Myocyte (in vitro differentiated cells): ENCODE measurements around the gene TLN1. TPM values are rescaled to one million over a fixed set of nuclear protein-coding genes. Genes with fewer than 3 reads are reported as not detected.

Experiments
- DNase-seq: peaks from one replicate; pipeline ENCODE4 v3.0.0-alpha.2; 2012; ENCODE audit warnings: low read depth
- total RNA-seq: library from RNA; depleted of rRNA; stranded (reverse); fragments of >200 nt; gene quantifications from 2 replicates; pipeline ENCODE4 v1.2.3, GENCODE V29; 2014

The TLN1 gene
- total RNA-seq, 1 donor from 2014 or later, result 219 TPM

- DNase-seq, result peak; percentile 63
Observed at GRCh38 chr9:35688558-35689541, 43.1 kb downstream of the TLN1 start.

- peak; percentile 91 for DNase-seq
Observed at GRCh38 chr9:35687972-35688557, 43.9 kb downstream of the TLN1 start.

DNA sequence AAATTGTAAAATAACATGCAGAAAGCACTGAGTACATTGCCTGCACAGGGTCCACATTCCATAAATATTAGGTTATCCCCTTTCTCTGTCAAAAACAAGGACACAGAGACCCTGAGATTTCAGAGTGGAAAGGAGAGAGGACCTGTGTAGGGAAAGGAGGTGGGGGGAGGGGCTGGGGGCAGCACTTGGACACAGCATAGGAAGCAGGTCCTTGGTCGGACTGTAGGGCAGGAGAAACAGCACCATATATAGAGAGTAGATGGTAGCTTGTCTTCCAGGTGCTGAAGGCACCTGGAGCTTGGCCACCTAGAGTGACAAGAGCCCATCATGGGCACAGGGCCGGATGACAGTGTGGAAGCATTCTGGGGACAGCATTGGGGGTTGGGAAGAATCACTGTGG is 44.7 kb downstream of the TLN1 start:
- peak; percentile 36 for DNase-seq

GRCh38 chr9:35686222-35687203 is 45.5 kb downstream of the TLN1 start:
- DNase-seq, result peak; percentile 64

DNA sequence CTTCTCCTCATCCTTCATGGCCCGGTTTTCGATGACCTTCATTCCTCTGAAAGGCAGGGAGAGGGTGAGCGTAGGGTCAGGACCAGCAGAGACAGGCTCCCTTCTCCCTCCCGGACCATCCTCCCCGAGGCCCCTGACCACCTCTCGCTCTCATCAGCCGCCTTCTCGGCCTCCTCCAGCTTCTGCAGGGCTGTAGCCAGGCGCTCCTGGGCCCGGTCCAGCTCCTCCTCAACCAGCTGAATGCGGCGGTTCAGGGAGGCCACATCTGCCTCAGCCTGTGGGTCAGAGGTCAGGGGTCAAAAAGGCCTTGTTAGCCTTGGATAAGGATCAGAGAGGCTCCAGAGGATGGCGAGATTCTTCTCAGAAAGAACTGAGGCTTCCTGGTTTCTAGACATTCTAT is 46.5 kb downstream of the TLN1 start:
- no peak for DNase-seq

GRCh38 chr9:35684921-35685320 is 47.1 kb downstream of the TLN1 start:
- no peak for DNase-seq

DNA sequence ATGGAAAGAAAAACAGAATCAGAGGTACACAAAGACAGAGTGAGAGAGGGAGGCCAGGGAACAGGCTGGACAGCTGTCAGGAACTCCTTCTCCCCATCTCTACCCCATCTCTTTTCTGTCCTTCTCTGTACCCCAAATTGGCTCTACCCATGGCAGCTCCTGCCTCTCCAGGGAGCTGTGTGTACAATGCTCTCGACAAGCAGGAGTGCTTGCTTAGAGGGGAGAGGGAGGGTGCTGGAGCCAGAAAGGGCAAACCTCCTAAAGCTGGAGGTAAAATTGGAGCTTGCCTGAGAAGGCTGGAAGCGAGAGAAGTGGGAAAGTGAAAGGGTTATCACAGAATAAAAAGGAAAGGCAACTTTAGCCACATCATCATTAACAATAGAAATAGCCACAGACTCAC is 48.7 kb downstream of the TLN1 start:
- no peak for DNase-seq

DNA sequence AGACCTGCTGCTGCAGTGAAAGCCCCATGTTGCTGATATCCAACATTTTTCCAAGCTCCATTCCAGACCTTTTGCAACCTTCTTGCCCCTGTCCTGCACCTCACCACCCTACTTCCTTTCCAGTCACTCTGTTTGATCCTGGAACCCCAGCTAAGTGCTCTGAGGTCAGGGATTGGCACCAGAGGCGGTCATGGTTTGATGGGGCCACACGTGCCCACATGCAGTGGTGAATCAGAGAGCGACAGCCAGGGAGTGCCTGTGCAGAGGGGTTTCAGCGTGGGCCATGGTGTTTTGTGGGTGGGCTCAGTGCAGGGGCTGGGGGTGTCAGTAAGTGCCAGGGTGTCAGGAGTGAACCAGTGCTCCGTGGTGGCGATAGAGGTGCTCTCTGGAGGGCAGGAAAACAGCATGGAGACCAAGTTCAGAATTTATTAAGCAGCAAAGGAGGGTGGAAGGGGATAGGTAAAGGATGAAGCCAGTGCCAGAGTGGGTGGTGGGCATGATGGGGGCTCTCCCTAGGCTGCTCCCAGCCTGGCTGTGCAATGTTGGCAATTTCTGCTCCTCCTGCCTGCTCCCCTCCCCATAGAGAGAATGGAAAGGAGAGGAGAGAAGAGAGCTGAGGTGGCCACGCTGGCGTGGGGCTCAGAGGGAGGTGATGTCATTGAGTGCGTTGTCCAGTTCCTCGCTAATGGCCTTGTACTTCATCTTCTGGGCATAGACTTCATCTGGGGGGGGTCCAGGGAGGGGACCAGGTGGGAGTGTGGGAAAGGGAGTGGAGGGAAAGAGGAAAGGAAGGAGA is 49.3 kb downstream of the TLN1 start:
- DNase-seq, result peak; percentile 43

- DNase-seq, result peak; percentile 75
Observed at GRCh38 chr9:35682051-35682450, 49.9 kb downstream of the TLN1 start.

DNA sequence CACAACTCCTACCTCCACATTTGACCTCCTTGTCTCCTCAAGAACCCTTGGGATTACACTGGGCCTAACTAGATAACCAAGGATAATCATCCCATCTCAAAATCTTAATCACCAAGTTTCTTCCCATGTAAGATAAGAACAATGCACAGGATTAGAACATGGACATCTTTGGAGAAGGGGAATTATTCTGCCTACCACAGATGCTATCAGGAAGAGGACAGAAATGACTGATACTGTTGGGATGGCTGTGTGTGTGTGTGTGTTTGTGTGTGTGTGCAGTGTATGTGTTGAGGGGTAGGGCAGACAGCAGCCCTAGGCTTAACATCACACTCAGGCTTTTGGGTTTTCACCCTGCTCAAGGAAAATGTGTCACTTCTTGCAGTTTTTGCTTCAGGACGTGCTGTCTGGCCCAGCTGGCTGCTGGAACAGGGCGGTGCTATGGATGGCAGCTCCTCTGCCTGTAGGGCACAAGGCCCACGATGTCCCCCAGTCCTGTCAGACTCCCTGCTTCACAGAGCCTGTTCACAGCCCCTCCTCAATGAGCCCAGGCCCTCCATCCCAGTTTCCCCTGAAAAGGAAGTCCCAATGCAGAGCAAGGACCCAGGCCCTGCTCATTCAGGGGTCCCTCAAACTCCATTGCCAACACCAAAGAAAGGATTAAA is 50.5 kb downstream of the TLN1 start:
- peak; percentile 76 for DNase-seq

GRCh38 chr9:35680331-35681105 is 51.5 kb downstream of the TLN1 start:
- DNase-seq, result peak; percentile 76

DNA sequence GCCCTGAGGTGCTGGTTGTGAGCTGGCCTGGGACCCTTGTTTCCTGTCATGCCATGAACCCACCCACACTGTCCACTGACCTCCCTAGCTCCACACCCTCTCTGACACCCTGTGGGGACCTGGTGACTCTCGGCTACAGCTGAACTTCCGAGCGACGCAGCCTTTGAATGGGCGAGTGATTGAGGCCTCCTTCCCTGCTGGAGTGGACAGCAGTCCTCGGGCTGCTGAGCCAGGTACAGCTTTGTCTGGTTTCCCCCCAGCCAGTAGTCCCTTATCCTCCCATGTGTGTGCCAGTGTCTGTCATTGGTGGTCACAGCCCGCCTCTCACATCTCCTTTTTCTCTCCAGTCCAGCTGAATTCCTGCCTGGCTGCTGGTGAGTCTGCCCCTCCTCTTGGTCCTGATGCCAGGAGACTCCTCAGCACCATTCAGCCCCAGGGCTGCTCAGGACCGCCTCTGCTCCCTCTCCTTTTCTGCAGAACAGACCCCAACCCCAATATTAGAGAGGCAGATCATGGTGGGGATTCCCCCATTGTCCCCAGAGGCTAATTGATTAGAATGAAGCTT is 52.1 kb downstream of the TLN1 start:
- DNase-seq, result no peak

DNA sequence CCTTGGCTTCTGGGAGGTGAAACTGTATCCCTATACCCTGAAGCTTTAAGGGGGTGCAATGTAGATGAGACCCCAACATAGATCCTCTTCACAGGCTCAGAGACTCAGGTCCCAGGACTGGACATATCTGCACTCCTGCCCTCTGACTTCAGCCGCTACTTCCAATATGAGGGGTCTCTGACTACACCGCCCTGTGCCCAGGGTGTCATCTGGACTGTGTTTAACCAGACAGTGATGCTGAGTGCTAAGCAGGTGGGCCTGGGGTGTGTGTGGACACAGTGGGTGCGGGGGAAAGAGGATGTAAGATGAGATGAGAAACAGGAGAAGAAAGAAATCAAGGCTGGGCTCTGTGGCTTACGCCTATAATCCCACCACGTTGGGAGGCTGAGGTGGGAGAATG is 52.9 kb downstream of the TLN1 start:
- no peak for DNase-seq

DNA sequence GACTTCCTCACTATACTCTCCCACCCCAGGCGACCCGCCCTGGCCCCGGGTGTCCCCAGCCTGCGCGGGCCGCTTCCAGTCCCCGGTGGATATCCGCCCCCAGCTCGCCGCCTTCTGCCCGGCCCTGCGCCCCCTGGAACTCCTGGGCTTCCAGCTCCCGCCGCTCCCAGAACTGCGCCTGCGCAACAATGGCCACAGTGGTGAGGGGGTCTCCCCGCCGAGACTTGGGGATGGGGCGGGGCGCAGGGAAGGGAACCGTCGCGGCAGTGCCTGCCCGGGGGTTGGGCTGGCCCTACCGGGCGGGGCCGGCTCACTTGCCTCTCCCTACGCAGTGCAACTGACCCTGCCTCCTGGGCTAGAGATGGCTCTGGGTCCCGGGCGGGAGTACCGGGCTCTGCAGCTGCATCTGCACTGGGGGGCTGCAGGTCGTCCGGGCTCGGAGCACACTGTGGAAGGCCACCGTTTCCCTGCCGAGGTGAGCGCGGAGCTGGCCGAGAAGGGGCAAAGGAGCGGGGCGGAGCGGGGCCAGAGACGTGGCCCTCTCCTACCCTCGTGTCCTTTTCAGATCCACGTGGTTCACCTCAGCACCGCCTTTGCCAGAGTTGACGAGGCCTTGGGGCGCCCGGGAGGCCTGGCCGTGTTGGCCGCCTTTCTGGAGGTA is 56.1 kb downstream of the TLN1 start:
- DNase-seq, result no peak

GRCh38 chr9:35675204-35675603 is 56.8 kb downstream of the TLN1 start:
- DNase-seq, result no peak

GRCh38 chr9:35674025-35674361 is 58.0 kb downstream of the TLN1 start:
- DNase-seq, result no peak

DNA sequence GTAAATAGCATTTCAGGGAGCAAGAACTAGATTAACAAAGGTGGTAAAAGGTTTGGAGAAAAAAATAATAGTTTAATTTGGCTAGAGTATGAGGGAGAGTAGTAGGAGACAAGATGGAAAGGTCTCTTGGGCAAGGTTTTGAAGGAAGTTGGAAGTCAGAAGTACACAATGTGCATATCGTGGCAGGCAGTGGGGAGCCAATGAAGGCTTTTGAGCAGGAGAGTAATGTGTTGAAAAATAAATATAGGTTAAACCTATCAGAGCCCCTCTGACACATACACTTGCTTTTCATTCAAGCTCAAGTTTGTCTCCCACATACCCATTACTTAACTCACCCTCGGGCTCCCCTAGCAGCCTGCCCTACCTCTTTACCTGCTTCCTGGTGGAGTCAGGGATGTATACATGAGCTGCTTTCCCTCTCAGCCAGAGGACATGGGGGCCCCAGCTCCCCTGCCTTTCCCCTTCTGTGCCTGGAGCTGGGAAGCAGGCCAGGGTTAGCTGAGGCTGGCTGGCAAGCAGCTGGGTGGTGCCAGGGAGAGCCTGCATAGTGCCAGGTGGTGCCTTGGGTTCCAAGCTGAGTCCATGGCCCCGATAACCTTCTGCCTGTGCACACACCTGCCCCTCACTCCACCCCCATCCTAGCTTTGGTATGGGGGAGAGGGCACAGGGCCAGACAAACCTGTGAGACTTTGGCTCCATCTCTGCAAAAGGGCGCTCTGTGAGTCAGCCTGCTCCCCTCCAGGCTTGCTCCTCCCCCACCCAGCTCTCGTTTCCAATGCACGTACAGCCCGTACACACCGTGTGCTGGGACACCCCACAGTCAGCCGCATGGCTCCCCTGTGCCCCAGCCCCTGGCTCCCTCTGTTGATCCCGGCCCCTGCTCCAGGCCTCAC is 58.6 kb downstream of the TLN1 start, which contains the start of gene CA9:
Gene CA9 (plus strand): TSS at position 797 of the 893 bp plus-strand sequence. CDS start 32 bp downstream, at position 829.
- DNase-seq, result peak; percentile 48
